HG03575 (cell line): ENCODE results near the gene TMCC2.
"Not testable (repeated sequence)": the region's sequence is repeated elsewhere in the genome, so short reads cannot be mapped to it uniquely, and the experiment has no call there.

ENCODE experiments used
- ATAC-seq: cut with Tn5 transposase; IDR thresholded peaks from one replicate; pipeline ENCODE4 v1.9.1; 2021; ENCODE audit not compliant: unreplicated experiment, insufficient number of reproducible peaks, low FRiP score; ENCODE audit errors: extremely low read depth

The TMCC2 gene

GRCh38 chr1:205294175-205294917 is 66.6 kb downstream of the TMCC2 start:
- no peak for ATAC-seq

DNA sequence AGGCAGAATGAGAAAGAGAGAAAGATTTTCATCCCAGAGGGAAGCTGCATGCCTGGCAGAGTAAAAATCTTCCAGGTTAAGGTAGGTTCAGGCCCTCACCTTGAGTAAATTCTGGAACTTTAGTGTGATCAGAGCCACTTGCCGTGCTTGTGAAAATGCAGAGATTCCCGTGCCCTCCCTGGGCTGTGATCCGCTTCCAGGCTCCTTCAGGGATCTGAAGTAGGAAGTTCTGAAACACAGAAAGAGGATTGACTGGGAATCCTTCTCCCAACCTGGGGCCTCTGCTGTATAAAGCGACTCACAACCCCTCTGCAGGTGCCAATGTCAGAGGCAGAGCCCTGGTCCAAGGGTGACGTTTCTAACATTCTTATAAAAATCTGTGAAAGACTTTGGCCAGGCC is 67.2 kb downstream of the TMCC2 start:
- no peak for ATAC-seq

DNA sequence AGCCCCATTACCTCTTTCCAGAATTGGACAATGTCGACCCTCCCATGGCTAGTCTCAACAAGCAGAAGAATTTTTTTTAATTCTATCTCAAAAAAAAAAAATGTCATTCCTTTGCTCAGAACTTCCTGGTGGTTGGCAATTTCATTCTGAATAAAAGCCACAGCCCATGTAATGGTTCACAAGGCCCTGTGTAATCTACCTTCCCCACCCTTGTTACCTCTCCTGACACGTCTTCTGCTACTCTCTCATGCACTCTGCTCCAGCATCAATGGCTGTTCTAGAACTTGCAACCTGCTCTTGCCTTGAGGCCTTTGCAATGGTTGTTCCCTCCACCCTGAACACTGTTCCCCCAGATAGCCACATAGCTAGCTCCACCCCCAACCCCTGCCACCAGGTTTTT is 68.4 kb downstream of the TMCC2 start:
- no peak for ATAC-seq

GRCh38 chr1:205297546-205298177 is 69.9 kb downstream of the TMCC2 start:
- ATAC-seq = not testable (repeated sequence)

GRCh38 chr1:205298191-205298994 is 70.6 kb downstream of the TMCC2 start:
- ATAC-seq = no peak

DNA sequence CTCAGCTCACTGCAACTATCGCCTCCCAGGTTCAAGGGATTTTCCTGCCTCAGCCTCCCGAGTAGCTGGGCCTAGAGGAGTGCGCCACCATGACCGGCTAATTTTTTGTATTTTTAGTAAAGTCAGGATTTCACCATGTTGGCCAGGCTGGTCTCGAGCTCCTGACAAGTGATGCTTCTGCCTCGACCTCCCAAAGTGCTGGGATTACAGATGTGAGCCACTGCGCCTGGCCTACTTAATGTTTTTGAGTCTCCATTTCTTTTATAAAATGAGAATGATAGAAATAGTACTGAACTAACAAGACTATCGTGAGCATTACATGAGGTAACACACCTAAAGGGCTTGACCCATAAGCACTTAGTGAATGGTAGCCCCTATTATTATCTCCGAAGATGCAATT is 72.4 kb downstream of the TMCC2 start:
- ATAC-seq = no peak

DNA sequence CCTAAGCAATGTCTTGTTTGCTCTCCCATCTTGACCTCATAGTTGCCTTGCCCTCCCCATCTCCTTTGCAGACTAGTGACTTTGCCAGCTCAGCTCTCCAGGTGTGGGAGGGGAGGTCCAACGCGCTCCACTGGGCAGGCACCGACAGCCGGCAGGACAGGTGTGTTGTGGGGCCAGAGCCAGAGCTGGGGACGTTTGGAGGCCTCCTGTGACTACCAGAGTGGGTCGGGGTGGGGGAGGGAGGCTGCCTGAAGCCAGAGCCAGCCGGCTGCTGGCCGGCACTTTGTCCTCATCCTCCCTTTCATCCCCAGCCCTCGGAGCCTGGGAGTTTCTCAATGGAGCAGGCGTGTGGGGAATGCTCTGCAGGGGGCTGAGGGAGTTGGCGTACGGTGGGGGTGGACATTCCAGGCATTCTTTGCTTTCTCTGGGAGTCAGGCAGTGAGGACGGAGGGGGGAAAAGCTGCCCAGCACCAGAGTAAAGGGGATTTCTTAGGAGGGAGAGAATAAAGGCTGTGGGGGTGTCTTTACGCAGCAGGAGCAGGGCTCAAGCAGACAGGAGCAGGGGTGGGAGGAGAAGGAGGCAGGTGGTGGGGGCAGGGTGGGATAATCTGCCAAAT is 73.6 kb downstream of the TMCC2 start:
- ATAC-seq = no peak

- ATAC-seq = no peak
These were observed 74.3 kb downstream of the TMCC2 start for GRCh38 chr1:205301842-205302588.

- no peak for ATAC-seq
These were observed 75.6 kb downstream of the TMCC2 start for GRCh38 chr1:205303247-205303888.

DNA sequence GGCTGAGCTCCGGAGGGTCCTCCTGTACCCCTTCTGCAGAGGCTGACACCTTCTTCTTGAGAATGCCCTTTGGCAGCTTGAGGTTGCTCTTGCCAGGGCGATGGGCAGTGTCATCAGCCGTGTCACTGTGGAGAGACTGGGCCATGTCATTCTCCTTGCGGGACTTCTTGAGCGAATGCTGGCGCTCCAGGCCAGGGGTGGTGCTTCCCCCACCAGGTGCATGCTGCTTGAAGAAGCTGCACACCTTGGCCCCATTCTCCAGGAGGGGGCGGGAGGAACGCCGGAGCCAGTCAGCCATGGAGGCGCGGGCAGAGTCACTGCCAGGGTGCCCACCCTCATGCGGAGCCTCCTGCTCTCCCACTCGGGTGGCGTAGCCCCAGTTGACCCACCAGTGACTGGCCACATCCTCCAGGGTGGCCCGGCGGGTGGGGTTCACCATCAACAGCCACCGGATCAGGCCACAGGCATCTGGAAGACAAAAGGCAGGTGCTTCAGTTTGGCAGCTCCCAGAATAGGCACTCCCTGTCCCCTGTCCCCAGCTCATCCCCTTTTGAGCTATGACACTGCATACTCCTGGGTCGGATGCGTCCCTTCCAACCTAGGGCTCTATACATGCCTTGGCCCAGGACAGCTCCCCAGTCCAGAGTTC is 76.4 kb downstream of the TMCC2 start:
- ATAC-seq = no peak

- ATAC-seq = no peak
These were observed 76.9 kb downstream of the TMCC2 start for GRCh38 chr1:205304695-205305070.

DNA sequence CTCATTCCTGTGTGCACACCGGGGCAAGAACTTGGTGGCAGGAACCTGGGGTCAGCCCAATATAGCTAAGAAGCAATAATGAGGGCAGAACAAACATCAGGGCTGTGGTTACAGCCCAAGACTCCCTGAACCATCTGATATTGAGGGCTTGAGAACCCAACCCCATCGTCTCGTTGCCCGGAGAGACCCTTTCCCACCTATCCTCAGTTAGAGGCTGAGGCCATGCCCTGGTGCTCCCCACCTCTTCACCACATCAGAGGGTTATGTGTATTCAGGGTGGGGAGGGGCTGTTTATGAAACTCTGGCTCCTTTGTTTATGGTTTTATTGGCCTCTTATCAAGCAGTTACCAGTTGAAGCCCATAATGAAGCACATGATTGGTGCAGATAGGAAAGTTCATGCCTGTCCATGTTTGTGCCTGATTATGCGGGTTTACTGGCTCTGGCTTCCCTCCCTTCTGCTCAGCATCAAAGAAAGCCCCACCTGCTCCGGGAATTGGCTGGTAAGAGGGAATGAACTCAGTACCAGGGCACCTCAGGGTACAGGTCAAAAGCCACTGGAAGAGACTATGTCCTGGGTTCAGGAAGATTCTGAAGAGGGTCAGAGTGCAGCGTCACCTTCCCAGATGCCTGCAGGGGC is 79.3 kb downstream of the TMCC2 start:
- ATAC-seq = no peak

- ATAC-seq = no peak
These were observed 82.0 kb downstream of the TMCC2 start for GRCh38 chr1:205309741-205310140.

DNA sequence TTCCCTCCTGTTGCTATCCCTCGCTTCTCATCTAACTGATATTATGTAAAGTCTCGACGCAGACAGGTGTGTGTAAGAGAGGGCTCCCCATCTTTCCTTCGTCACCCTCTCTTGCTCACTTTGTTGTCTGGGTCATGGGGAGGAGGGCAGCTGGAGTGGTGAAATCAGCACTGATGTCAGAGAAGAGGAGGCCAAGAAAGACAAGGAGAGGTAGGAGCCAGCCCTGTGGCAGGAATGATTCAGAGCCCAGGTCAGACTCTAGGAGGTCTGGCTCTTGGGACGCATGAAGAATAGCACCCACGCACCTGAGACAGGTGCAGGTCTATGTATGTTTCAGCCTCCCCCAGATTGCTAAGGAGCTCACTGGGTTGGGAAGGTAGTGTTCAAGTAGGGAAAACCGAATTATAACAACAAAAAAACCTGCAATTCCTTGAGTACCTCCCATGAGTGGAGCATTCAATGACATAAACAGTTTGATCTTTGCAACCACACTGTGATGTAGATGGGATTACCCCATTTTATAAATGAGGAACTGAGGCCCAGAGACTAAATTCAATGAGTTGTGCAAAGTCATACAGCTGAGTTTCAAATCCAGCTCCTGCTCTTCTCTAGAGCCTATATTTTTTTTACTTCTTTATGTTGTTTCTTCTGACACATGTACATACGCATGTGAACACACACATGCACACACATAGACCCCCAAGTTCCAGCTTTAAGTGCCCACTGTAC is 83.4 kb downstream of the TMCC2 start:
- no peak for ATAC-seq

- ATAC-seq = no peak
These were observed 85.3 kb downstream of the TMCC2 start for GRCh38 chr1:205312866-205313562.

- no peak for ATAC-seq
These were observed 86.0 kb downstream of the TMCC2 start for GRCh38 chr1:205313563-205314308.
